HG02759 (cell line): ENCODE data around the gene PSEN1.

ENCODE experiments used
- ATAC-seq: cut with Tn5 transposase; IDR thresholded peaks from one replicate; pipeline ENCODE4 v1.9.1; 2021; ENCODE audit warnings: mild to moderate bottlenecking, moderate library complexity; ENCODE audit not compliant: unreplicated experiment

PSEN1 gene

DNA sequence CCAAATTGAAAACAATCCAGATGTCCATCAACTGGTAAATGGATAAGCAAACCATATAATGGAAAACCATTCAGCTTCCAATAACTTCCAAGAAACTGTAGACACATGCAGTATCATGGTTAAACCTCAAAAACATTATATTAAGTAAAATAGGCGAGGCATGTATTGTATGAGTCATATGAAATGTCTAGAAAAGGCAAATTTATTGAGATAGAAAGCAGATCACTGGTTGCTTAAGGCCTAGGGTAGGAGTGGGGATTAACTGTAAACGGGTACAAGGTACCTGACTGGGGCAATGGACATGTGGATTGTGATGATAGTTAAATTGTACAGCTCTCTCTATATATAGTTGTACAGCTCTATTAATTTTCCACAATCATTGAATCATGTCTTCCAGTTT lies 79.7 kb downstream of the PSEN1 start:
- ATAC-seq: no peak

DNA sequence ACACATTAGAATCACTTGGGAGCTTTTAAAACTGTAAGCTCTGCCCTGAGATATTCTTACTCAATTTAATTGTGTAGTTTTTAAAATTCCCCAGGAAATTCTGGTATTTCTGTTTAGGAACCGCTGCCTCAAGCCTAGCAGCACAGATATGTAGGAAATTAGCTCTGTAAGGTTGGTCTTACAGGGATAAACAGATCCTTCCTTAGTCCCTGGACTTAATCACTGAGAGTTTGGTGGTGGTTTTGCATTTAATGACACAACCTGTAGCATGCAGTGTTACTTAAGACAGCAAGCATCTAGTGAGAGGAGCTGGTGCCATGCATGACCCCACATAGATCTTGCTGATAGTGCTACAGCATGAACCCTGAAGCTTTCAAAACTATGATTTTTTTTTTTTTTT lies 81.1 kb downstream of the PSEN1 start:
- no peak for ATAC-seq

GRCh38 chr14:73220061-73220460 lies 83.8 kb downstream of the PSEN1 start:
- no peak for ATAC-seq

DNA sequence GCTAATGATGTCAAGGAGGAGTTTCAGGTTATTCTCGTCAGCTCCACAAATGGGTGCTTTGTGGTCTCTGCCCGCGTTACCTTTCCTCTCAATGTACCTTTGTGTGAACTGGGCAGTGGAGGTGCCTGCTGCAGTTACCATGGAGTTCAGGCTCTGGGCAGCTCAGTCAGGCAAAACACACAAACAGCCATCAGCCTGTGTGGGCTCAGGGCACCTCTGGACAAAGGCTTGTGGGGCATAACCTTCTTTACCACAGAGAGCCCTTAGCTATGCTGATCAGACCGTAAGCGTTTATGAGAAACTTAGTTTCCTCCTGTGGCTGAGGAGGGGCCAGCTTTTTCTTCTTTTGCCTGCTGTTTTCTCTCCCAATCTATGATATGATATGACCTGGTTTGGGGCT lies 84.3 kb downstream of the PSEN1 start:
- no peak for ATAC-seq

DNA sequence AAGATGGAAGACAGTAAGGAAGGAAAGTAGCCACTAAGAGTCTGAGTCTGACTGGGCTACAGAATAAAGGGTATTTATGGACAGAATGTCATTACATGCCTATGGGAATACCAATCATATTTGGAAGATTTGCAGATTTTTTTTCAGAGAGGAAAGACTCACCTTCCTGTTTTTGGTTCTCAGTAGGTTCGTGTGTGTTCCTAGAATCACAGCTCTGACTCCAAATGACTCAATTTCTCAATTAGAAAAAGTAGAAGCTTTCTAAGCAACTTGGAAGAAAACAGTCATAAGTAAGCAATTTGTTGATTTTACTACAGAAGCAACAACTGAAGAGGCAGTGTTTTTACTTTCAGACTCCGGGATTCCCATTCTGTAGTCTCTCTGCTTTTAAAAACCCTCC lies 85.6 kb downstream of the PSEN1 start:
- no peak for ATAC-seq

GRCh38 chr14:73223049-73223448 lies 86.7 kb downstream of the PSEN1 start:
- peak; percentile 57 for ATAC-seq

GRCh38 chr14:73225496-73225895 lies 89.2 kb downstream of the PSEN1 start:
- ATAC-seq: no peak

DNA sequence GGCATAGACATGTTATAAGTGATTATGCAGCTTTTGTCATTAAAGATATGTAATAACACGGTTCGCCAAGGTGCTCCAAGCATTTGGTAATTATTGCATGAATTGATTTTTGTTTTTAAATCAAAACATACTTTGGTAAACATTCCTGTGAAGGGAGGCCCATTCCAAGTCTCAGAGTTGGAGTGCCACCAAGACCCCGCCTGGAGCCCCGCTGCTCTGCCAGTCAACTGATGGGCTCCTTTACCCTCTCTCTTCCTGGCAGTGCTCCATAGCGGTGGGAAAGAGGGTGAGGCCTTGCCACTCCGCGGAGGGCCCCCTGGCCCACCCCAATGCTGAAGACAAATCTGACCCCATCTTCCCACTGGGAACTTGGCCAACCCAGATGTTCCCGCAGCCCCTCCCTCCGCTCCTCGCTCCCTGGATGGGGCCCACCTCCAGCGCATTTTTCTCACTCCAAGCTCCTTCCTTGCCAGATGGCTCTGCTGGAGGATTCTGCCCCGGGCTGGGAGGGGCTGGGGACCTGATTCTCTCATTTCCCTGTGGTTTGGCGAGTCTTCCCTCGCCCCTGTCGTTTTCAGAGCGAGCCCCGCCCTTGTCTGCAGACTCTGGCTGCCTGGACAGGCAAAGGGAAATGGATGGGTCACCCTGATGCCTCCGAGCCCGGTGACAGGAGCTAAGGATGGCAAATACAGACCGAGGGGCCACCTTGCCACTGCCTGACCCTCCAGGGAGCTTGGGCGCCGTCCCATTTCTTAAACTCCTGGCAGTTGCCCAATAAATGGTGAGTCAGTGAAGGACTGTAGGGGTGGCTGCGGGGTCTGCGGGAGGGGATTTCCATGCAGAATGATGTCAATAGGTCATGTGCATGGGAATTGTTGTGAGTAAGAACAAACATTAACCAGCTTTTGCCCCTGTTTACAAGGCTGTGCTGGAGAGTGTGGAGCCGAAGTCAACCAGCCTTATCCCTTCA lies 91.8 kb downstream of the PSEN1 start:
- no peak for ATAC-seq

GRCh38 chr14:73230051-73230450 lies 93.7 kb downstream of the PSEN1 start:
- no peak for ATAC-seq

DNA sequence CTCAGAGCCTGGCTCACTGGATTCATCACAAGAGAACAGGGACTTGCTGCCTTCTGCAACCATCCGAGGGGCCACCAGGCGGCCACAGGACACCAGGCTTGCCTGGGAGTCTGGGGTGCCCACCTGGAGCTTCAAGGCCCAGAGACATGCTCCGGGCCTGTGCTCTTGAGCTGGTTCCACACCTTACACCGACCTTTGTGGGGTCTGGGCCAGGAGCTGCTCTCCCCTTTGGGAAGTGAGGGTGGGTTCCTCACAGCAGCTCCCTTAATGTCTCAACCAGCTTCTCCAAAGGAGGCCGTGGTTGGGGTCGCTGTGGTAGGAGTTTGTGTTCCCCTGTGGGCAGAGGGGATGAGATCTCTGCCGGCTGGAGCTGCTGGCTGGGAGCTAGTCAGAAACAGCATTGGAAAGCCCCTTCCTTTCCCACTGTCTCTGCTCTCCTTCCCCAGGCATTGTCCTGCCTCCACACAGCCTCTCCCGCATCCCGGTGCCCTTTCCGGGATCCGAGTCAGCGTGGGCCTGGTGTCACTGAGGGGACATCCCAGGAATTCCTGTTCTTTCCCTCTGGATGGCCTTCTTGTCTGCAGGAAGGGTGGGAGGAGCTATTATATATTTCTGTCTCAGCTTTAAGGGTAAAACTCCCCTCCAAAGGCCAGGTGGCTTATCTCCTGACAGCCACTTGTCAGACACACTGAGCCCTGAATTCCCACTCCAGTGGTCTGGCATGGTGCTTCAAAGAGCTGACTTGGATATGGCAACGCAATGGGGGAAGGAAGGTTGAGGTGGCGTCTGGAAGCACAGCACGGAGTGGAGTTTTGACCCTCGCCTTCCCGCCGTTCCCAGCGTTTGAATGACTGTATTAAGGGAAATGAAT lies 95.9 kb downstream of the PSEN1 start:
- peak; percentile 48 for ATAC-seq

DNA sequence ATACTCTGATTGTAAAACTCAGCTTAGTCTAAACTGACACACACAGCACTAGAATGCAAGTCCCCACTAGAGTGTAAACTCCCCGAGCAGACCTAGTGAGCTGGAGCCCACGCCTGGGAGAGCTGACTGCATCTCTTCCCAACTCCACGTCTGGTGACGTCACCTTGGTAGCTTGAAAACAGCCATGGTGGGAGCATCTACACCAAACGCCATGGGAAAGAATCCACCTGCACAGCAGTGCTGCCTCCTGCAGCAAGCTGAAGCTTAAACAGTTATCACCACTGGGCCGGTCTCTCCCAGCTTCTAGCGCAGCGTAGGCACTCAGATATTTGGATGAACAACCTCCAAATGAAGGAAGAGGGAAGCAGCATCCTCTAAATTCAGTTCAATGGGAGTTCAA lies 96.7 kb downstream of the PSEN1 start:
- no peak for ATAC-seq

- no peak for ATAC-seq
Measured at GRCh38 chr14:73233564-73233963, 97.3 kb downstream of the PSEN1 start.

DNA sequence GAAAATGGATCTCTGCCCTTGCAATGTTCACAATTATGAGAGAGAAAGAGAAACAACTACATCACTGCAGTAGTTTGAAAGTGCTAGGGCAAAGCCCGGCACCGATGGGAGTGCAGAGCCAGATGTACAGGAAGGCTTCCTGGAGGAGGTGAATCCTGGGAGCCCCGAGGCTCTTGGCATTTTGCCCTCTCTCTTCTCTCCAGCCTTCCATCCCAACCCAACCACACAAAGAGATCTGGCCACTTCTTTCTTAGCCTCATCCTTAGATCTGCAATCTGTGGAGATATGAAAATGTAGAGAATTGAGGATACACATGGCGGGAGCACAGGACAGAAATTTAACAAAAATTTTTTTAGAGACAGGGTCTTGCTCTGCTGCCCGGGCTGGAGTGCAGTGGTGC lies 97.7 kb downstream of the PSEN1 start:
- no peak for ATAC-seq

GRCh38 chr14:73234586-73235394 lies 98.5 kb downstream of the PSEN1 start:
- no peak for ATAC-seq

DNA sequence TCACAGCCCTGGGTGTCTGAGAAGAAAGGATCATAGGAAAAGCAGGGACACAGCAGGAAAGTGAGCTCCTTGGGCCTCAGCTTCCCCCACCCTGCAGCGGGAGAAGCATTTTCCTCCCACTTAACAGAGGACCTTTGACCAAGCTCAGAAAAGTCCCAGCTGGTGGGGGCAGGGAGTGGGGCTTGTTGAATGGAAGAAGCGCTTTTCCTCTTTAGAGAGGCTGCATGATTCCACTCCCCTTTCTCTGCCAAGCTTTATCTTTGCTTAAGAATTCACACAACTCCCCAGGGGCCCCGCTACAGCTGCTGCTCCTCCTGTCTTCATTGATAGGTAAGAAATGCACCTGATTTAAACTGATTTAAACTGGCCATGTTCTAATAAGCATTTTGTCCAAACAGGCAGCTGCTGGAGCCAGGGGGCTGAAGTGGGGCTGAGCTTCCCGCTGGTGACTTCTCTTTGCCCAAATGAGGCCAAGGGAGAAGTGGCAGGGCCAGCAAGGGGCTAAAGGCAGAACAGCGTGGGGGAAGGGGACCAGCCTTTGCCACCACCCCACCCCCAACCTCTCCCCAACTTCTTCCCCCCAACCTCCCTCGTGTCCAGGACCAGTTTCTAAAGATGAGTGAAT lies 99.3 kb downstream of the PSEN1 start:
- ATAC-seq: no peak

DNA sequence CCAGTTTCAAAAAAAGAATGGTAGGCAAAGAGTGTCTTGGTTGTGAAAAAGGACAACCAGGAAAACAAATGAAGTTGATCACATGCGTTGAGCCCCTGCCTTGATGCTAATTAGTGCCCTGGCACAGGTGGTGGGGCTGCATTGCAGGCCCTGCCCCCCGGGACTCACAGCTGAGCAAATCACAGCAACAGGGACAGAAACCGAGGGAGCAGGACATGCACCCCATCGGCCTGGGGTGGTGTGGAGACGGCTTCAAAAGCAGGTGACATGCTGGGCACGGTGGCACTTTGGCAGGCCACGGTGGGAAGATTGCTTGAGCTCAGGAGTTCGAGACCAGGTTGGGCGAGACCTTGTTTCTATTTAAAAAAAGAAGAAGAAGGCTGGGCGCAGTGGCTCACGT lies 99.8 kb downstream of the PSEN1 start:
- ATAC-seq: no peak

- no peak for ATAC-seq
Measured at GRCh38 chr14:73236752-73237218, 100.5 kb downstream of the PSEN1 start.

DNA sequence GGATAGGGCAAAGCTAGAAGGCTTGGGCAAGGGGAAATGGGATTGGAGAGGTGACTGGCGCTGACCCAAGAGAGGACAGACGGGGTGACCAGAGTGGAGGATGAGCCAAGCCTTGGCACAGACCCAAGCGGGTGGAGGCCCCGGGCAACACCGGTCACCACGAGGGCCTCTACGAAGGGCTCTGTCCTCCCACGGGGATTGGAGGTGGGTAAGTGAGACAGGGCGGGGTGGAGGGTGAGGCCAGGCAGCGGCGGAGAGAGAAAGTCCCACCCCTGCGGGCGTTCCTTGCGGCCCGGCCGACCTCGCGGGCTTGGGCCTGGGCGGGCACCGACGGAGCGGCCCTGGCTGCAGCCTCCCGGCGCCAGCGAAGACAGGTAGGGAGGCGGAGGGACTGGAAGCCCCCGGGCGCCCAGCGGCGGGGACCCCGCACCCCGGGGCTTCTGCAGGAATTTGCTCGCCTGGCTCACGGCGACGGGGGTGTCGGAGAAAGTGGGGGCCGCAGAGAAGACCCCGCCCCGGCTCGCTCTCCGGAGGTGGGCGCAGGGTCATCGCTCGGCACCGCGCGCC lies 101.0 kb downstream of the PSEN1 start, which contains the start of gene PAPLN:
PAPLN (plus strand) TSS at position 288 of the 567 bp plus-strand sequence. CDS start 2,273 bp downstream, outside the sequence.
- ATAC-seq: no peak

DNA sequence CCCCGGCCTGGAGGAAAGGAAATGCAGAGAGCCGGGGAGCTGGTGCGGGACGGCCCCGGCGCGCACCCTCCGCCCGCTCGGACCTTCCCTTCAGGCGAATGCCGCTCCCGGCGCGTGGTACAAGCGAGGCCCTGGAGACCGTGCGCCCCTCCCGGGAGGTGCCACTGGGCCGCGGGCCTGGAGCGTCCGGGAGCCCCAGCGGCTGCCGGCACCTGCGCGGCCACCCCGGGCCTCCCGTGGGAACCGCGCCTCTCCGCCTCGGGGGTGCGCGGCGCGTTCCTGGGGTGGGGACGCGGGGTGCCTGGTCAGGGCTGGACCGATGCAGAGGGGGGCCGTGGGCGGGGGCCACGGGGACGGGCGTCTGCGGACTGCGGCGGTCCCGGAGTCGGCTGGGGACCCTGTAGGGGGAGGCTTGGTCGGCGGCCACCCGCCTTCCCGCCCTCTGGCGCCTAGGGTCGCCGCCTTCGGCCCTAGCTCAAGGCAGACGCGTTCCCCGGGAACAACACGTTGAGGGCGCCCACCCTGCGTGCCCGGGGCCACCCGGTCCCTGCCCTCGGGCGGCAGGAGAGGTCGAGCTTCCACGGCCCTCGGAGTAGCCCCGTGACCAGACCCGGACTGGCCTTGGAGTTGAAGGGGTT lies 101.6 kb downstream of the PSEN1 start:
- no peak for ATAC-seq
